C4-2B (cell line): ENCODE results near the gene ARL8B.

Experiments
- ZFX ChIP-seq: fragments of 450-650 bp; IDR thresholded peaks from 2 replicates; pipeline ENCODE4 v1.6.1; 2017
- TF ChIP-seq, protein P1 (sequence below): fragments of 450-650 bp; conservative IDR thresholded peaks from 2 replicates; pipeline ENCODE4 v1.5.1; 2017; ENCODE audit warnings: mild to moderate bottlenecking

DNA sequence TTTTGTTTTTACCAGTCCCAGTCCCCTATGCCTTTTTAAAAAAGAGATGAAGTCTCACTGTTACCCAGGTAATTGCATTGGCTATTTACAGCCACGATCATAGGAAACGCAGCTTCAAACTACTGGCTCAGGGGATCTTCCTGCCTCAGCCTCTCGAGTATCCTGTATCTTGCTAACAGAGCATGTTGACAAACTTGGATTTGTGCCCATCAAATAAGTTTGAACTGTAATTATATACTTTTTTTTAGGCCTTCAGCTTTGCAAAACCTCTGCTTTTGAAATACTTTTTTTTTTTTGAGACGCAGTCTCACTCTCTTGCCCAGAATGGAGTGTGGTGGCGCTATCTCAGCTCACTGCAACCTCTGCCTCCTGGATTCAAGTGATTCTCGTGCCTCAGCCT lies 62.4 kb downstream of the ARL8B start:
- TF ChIP-seq, protein P1, sequence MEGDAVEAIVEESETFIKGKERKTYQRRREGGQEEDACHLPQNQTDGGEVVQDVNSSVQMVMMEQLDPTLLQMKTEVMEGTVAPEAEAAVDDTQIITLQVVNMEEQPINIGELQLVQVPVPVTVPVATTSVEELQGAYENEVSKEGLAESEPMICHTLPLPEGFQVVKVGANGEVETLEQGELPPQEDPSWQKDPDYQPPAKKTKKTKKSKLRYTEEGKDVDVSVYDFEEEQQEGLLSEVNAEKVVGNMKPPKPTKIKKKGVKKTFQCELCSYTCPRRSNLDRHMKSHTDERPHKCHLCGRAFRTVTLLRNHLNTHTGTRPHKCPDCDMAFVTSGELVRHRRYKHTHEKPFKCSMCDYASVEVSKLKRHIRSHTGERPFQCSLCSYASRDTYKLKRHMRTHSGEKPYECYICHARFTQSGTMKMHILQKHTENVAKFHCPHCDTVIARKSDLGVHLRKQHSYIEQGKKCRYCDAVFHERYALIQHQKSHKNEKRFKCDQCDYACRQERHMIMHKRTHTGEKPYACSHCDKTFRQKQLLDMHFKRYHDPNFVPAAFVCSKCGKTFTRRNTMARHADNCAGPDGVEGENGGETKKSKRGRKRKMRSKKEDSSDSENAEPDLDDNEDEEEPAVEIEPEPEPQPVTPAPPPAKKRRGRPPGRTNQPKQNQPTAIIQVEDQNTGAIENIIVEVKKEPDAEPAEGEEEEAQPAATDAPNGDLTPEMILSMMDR, result no peak
- no peak for TF ChIP-seq ZFX
